K562 (cell line): ENCODE data around the gene DCAF6.

Experiments used
- ARNT ChIP-seq, 2 experiments: fragments of 450-650 bp; IDR thresholded peaks; 2 replicates each; pipeline ENCODE4 v1.6.1; 2016; ENCODE audit warnings: mild to moderate bottlenecking in 1 of 2
- DPF2 ChIP-seq: fragments of 450-650 bp; IDR thresholded peaks from 2 replicates; pipeline ENCODE4 v1.6.1; 2016
- MBD2 ChIP-seq: sonication (generic); IDR thresholded peaks from 2 replicates; pipeline ENCODE4 v1.6.1; 2016; ENCODE audit warnings: low read depth, borderline replicate concordance
- PPARD ChIP-seq: fragments of 250-450 bp; sonication (Bioruptor Pico); IDR thresholded peaks from 2 replicates; pipeline ENCODE4 v1.8.0; 2022; ENCODE audit warnings: inconsistent platforms, mild to moderate bottlenecking, moderate library complexity
- RFX5 ChIP-seq: IDR thresholded peaks from 2 replicates; pipeline ENCODE4 v1.6.1; 2011; ENCODE audit warnings: low read depth, mild to moderate bottlenecking, improper control_type of control experiment, low read length
- SMC3 ChIP-seq: conservative IDR thresholded peaks from 2 replicates; pipeline ENCODE4 v1.6.1; 2011; ENCODE audit warnings: low read depth, low read length, improper control_type of control experiment; ENCODE audit not compliant: insufficient read depth
- SREBF2 ChIP-seq: sonication (generic); formaldehyde crosslinking; IDR thresholded peaks from 2 replicates; pipeline ENCODE4 v1.4.0; 2020; ENCODE audit warnings: mild to moderate bottlenecking, missing genetic modification reagents
- STAT6 ChIP-seq: sonication (generic); formaldehyde crosslinking; IDR thresholded peaks from 2 replicates; pipeline ENCODE4 v1.8.1; 2023; ENCODE audit warnings: mild to moderate bottlenecking, missing genetic modification reagents
- TAF1 ChIP-seq: IDR thresholded peaks from 2 replicates; pipeline ENCODE4 v1.6.1; 2011; ENCODE audit warnings: mild to moderate bottlenecking, low read length, moderate library complexity; ENCODE audit not compliant: insufficient read depth, control insufficient read depth, severe bottlenecking; ENCODE audit errors: extremely low read depth
- USF2 ChIP-seq: sonication (generic); formaldehyde crosslinking; IDR thresholded peaks from 2 replicates; pipeline ENCODE4 v1.5.0; 2020; ENCODE audit warnings: missing genetic modification reagents

DNA sequence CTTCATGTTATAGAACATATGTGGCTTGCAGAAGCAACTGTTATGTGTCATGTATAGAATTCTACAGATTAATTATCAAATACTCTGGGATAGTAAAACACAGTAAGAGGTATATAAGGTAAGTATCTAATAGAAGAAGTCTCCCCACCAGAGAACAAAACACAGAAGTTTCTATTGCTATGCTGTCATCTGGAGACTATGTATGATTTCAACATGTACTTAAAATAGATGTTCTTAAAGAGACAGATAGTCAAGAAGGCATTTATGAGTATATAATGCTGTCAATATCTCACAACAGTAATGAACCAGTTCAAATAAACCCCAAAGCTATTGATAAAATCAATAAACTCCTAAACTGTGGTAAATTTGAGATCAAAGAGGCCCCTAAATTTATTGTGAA, 14.5 kb upstream of the DCAF6 start:
- TF ChIP-seq RFX5 (no peak), STAT6 (CRISPR knock-in tag) (no peak), SREBF2 (CRISPR knock-in tag) (no peak), ARNT (IDR thresholded peaks at IDR 0.05) (no peak), MBD2 (no peak), USF2 (no peak), PPARD (CRISPR knock-in tag) (no peak), SMC3 (no peak), TAF1 (no peak), DPF2 (no peak)
